ENCODE measurements around the gene SMCO4.

DNA sequence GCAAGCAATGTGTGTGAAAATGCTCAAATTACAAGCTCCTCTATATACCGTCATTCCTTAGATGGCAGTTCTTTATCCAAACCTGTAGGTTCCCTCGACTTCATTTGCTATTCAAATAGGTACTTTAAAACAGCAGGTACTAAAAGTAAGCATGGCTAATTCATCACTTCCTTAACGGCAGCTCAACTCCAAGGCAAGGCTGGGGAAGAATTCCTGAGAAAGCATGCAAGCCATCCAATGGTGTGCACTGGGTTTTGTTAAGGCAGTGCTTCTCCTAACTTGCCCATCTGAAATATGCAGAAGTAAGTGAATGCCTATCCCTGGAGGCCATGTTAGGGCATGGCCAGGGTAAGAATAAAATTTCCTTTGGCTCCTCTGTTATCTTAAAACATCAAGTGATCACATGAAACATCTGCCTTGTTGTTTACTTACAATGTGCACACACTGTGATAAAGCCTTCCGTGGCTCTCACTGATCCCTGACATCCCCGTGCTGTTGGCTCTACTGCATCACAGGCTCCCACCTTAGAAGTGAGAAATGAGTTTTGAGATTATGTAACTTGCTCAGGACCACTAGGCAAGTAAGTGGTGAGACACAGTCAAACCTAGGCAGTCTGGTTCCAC lies 52.1 kb downstream of the SMCO4 start:
- TF ChIP-seq, protein P1, sequence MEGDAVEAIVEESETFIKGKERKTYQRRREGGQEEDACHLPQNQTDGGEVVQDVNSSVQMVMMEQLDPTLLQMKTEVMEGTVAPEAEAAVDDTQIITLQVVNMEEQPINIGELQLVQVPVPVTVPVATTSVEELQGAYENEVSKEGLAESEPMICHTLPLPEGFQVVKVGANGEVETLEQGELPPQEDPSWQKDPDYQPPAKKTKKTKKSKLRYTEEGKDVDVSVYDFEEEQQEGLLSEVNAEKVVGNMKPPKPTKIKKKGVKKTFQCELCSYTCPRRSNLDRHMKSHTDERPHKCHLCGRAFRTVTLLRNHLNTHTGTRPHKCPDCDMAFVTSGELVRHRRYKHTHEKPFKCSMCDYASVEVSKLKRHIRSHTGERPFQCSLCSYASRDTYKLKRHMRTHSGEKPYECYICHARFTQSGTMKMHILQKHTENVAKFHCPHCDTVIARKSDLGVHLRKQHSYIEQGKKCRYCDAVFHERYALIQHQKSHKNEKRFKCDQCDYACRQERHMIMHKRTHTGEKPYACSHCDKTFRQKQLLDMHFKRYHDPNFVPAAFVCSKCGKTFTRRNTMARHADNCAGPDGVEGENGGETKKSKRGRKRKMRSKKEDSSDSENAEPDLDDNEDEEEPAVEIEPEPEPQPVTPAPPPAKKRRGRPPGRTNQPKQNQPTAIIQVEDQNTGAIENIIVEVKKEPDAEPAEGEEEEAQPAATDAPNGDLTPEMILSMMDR (conservative IDR thresholded peaks at IDR 0.05; ENCODE audit: low read length), result no peak
- no peak for TF ChIP-seq EZH2phosphoT487 (IDR thresholded peaks at IDR 0.05; ENCODE audit: borderline replicate concordance, low read depth, low read length)
